Activated CD4-positive, alpha-beta T cell treated with anti-CD3 and anti-CD28 coated beads, Interleukin-10, Interleukin-2, amounts not matched to agents 100 ng/mL and 50 ng/mL, durations not matched to agents 16 hours and 8 hours (primary cell): Measurements from ENCODE around the gene PLEKHH1.

Experiments used
- DNase-seq: peaks from one replicate; pipeline ENCODE4 v3.0.0-alpha.2; 2020

Gene PLEKHH1

GRCh38 chr14:67532998-67533753 lies at the start of gene PLEKHH1:
Gene PLEKHH1 (plus strand): TSS chr14:67533290. CDS start chr14:67541868, 8,578 bp downstream.
- peak; percentile 69 for DNase-seq

- DNase-seq: no peak
These were observed 49.4 kb upstream of the PLEKHH1 start for GRCh38 chr14:67483579-67484285.

DNA sequence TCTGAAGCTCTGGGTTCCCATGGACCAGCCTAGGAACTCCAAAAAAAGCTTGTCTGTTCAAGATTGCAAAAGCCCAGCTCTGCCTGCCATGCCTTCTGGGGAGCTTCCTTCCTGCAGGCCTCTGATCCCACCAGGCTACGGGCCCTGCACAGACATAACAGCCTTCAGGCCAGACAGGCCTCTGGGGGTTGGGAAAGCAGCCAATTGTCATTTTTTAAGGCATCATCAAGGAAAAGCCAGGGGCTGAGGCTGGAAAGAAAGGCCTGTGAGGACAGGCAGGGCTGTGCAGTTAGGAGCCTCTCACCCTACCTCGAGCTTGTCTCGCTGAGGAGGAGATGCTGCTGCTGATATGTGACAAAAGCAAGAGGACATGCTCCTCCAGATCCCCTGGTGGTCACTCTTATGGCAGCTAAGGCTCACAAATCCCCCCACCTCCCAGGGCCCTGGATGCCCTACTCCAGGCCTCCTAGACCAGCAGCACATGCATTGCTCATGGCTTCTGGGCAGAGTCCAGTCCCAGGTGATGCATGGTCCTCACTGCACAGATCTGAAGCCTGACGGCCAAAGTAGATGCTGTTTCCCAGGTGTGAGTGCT lies 47.5 kb upstream of the PLEKHH1 start:
- no peak for DNase-seq

DNA sequence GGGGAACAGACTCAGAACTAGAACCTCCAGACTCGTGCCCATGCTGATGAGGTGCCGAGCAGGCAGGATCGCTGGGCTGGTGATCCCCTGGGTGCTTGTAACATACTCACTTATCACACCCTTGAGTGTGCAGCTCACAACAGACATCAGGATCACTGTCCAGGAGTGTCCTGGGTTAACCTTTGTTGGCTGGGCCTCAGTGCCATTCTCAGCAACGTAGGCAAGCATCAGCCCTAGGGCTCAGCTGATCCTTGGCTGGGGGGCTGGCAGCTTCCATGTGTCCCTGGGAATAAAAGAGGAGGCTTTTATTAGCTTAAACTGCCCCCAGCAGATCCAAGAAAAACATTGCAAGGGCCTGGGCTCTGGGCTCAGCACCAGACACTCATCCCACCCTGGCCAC lies 46.2 kb upstream of the PLEKHH1 start:
- DNase-seq: no peak

DNA sequence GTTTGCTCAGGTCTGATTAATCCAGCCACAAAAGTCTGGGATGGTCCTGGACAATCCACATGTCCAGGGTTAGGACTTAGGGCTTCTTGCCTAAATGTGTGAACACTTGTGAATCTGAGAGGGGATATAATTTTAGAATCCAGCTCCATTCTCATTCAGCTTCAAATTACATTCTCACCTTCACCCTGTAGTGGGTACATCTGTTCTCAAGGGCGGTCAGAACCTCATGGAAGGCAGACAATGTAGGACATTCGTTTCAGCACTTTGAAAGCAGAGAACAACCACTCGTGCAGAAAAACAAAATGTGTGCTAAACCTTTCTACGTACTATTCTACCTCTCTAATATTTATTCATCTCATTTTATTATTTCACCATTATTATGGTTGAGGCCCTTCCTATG lies 45.8 kb upstream of the PLEKHH1 start:
- DNase-seq: no peak

DNA sequence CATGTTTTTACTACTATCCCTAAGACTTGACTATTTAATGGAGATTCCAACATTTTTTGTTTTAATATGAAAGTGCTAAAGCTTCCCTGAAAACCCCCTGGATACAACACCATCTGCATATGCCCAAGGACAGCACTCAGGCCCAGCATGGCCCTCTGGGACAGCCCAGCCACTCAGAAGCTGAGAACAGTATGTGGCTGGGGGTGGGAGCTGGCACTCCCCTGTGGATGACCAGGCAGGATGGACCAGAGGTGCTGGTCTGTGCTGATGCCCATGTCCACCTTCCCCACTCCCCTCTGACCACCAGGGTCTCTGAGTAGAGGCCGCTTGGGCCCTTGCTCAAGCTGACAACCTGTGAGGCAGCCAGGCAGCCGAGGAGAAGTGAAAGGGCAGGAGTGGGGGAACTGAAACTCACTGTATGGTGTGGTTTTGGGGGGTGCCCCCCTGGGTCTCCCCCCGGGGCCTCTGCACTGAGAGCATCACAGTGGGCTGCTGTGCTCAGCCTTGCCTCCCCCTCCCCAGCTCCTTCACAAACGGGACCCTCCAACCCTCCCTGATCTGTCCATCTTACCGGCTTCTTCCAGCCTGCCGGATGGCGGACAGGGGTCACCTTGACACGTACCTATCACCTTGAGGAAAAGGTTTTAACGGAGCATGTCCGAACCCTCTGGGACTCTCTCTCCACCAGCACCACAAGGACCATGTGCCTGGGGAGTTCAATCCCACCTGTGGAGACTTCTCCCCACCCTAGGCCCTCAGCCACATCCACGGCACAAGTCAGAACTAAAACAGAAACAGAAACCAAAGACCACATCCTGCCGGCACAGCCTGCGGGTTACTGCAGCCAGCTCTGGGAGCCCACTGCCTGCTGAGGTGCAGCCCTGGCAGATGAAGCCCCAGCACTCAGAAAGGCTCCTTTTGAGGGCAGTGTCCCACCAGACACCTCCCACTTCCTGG lies 44.9 kb upstream of the PLEKHH1 start, which contains the start of gene TMEM229B:
Gene TMEM229B, minus strand, starts transcription at position 785 of the 957 bp plus-strand sequence. CDS start 14,798 bp downstream, outside the sequence.
- DNase-seq: peak; percentile 92

DNA sequence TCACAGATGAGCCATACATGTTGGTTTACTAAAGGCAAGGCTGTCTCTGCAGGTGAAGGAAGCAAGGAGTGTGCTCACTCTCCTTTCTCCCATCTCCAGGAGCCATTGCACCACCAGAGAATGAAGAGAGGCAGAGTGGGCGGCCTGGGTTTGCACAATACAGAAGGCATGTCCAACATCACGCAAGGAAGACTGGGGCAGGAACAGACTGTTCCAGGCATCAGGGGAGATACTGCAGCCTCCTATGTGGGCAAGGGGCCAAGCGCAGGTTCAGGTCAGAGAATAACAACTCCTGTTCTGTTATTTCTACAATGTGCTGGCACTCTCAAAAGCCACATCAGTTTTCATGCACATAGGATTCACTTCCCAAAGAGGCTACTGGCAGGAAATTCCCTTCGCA lies 42.9 kb upstream of the PLEKHH1 start:
- no peak for DNase-seq

DNA sequence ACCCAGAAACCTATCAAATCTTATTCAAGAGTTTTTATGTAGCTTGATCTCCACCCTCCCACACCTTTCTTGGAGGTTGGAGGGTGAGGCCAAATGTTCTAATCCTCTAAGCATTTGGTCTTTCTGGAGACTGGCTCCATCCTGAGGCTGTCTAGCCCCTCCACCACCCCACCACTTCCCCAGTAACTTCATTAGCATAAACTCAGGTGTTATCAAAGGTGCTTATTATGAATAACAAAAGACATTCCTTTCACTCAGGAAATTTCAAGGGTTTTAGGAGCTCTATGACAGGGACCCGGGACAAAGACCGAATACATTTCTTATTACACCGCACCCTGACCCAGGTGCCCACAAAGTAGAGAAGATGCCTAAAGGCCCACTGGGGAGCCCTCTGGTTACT lies 41.8 kb upstream of the PLEKHH1 start:
- DNase-seq: no peak

DNA sequence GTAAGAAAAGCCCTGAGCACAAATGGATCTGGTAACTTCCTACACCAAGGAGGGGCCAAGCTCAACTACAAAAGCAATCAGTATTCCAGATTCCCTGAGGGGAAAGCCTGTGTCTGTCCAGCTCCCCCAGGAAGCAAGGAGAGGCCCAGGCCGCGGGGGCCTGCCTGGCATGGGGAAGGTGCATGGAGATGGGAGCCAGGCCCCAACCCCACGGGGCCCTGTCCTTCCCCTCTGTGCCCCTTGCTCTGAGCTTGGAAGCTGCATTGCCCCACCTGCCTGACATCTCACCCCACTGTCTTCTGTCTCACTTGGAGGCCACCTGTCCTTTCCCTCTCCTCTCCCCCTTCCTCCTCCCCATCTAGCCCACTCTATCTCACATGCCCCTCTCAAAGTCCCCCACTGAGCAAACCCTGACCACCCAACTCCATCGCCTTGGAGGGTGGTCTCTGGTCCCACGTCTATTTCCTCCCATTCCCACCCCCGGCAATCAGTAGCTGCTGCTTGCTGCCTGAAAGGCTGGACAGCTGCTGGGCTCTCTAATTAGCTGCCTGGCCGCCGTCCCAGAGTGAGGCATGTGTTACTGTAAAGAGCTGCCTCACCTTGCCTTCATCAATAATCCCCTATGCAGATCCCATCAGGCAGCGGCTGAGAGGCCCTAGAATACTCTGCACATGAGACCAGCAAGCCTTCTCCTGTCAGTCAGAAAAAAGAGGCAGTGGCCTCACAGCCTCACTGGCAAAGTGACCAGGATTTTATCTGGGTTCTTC lies 41.2 kb upstream of the PLEKHH1 start:
- DNase-seq: no peak

DNA sequence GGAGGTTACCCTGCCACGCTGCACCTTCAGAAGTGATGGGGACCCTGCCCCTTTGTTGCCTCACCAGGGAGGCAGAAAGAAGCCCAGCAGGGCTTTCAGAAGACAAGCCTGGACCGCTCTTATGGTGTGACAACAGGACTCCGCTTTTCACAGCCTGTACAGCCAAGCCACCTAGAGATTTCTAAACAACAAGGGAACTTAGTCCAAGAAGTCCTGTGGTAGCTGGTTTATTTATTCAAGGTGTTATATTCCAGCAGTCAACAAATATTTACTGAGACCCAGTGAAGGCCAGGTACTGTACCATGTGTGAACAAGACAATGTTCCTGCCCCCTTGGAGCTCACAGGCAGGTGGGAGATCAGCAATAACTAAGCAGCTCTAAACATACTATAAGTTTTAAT lies 40.6 kb upstream of the PLEKHH1 start:
- no peak for DNase-seq

DNA sequence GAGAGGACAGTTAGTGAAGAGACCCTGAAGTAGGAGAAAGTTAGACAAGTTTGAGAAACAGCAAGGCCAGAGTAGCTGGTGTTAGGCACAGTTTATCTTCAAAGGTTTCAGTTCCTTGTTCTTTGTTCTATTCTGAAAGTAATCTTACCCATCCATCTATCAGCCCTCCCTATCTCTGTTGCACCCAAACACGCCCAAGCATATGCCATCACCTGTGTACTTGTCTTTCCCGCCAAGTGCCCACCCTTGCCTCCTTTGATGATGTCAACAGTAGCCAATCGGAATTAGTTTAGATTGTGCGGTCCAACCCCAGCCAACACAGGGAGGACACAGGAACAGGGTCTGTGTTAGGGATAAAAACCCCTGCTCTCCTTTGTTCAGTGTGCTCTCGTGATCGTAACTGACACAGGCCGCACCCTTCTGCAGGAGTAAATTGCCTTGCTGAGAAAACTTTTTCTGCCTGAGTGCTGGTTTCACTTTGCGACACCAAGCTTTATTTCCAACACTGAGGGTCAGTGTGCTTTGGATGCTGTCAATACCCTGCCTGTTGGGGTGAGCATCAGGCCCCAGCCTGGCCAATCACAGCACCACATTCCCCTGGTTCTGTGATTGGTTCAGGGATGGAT lies 39.9 kb upstream of the PLEKHH1 start:
- no peak for DNase-seq

DNA sequence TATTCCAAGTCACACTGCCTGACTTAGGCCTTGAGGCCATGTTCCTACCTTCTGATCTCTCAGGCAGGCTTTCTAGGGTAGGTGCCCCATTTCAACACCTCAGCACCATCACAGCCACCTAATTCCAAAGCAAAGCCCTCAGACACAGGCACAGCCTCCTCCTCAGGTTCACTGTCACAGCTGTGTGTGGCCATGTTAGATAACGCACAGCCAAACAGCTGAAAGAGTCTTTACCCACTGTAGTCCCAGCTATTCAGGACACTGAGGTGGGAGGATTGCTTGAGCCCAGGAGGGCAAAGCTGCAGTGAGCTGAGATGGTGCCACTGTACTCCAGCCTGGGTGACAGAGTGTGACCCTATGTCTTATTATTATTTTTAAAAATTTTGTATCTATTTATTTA lies 37.3 kb upstream of the PLEKHH1 start:
- DNase-seq: no peak

GRCh38 chr14:67497216-67497615 lies 35.9 kb upstream of the PLEKHH1 start:
- no peak for DNase-seq

- DNase-seq: no peak
These were observed 35.4 kb upstream of the PLEKHH1 start for GRCh38 chr14:67497716-67498115.

DNA sequence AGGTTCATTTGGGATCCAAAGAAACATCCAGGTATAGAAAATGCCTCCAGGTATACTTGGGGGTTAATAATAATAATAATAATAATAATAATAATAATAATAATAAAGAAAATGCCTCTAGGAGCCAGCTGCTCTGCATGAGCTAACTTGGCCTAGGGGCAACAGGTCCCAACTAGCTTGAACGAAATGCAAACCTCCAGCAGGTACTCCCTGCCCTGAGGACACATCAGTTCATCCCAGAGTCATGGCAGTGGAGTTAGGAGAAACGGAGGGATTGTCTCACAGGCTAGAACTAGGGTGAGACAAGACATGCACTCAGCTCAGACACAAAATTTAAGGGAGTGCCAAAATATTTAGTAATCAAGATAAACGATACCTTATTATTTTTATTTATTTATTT lies 32.1 kb upstream of the PLEKHH1 start:
- DNase-seq: no peak

DNA sequence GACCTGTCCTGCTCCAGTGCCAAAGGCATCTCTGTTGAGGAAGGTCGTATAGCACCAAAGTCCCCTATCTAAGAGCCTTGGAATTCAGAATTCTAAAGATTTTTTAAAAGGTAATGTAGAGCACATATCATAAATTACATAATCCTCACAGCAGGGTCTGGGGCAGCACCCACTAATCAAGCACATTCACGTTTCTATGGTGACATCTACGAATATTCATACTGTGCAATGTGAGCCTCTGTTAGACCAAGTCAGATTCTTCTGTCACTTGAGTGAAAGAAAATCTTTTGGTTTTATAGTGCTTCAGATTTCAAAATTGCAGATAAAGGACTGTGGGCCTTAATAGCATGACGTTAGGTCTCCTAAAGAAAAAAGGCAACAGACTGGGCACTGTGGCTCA lies 31.4 kb upstream of the PLEKHH1 start:
- no peak for DNase-seq

- DNase-seq: no peak
These were observed 30.2 kb upstream of the PLEKHH1 start for GRCh38 chr14:67502867-67503266.

DNA sequence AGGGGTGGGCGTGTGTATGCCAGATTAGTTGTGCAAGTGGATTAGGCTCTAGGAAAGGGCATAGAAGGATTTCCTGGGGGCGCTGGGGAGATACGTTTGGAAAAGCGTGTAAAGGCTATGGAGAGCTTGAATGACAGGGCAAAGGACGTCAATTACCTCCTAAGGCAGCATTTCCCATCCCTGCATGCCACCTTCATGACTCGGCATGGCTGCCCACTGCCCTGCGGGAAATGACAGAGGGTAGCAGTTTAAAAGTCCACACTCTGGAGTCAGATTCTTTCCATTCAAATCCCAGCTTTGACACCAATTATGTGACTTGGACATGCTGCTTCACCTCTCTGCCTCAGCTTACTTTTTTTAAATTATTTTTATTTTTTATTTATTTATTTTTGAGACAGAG lies 29.8 kb upstream of the PLEKHH1 start:
- no peak for DNase-seq

DNA sequence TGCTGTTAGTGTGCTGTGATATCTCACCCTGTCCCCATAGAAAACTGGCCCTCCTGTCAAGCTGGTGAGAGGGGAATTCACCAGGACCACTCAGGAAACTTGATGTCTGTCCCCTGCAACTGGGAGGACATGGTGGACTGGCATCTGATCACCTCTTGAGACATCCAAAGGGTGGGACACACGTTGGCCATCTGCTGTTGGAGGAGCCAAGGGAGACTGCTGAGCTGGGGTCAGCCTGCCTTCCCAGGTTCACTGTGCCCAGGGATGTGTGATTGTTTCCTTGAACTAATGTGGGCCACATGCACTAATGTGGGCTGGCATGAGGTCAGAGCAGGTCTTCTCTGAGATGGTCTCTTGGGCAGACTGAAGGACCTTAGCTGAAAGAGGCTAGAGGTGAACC lies 27.8 kb upstream of the PLEKHH1 start:
- no peak for DNase-seq

- no peak for DNase-seq
These were observed 24.1 kb upstream of the PLEKHH1 start for GRCh38 chr14:67508956-67509355.

DNA sequence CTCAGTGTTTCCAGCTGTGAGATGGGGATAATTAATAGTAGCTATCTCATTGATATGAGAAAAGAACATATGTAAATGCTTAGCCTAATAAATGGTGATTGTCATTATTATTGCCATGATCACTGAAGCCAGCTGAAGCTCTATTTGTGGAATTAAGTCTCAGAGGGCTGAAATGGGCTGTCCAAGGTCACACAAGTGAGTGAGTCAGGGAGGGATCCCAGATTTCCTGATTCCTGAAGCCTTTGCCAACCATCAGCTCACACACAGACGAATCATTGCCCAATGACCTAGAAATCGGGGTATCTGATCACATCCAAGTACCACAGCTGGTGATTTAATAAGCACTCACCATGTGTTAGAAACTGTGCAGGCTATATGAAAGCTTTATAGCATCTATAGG lies 23.0 kb upstream of the PLEKHH1 start:
- DNase-seq: no peak

GRCh38 chr14:67510836-67511235 lies 22.3 kb upstream of the PLEKHH1 start:
- no peak for DNase-seq
